ENCODE data around the gene CARMIL1.

- TF ChIP-seq CTCF (conservative IDR thresholded peaks at IDR 0.05 in 1 of 2, IDR thresholded peaks at IDR 0.05 in 1 of 2; ENCODE audit: extremely low read depth in 1 of 2, insufficient read depth in 1 of 2, low read depth in 1 of 2, low read length in 2 of 2): no peak
- TF ChIP-seq EZH2 (IDR thresholded peaks at IDR 0.05; ENCODE audit: borderline replicate concordance, low read length): no peak
Measured at GRCh38 chr6:25489399-25489798, 210.2 kb downstream of the CARMIL1 start.
